Measurements from ENCODE around the gene AGPAT2. TPM values are rescaled to one million over a fixed set of nuclear protein-coding genes. Genes with fewer than 3 reads are reported as not detected.

Gene AGPAT2
- total RNA-seq, 2 donors from 2014 or later = 50.2 to 66.8 TPM

- Histone ChIP-seq H3K36me3 (no peaks in the 10 kb centered on the region), H3K9me3 (no peaks in the 10 kb centered on the region), H3K4me3 (no peak overlapping the region), H3K27ac (no peak overlapping the region), H3K4me1 (ENCODE audit: control insufficient read depth in 1 of 2, low read depth in 2 of 2) (peaks cover 15 to 22% of the 10 kb centered on the region in 2 donors), H3K27me3 (replicated peaks; ENCODE audit: insufficient read depth) (no peaks in the 10 kb centered on the region)
- DNase-seq (ENCODE audit: low spot score) = no peak
- no peak for TF ChIP-seq CTCF (IDR thresholded peaks at IDR 0.05)
- no peak for ATAC-seq (ENCODE audit: insufficient number of reproducible peaks, low FRiP score, low read depth)
These were observed 3.0 kb upstream of the AGPAT2 start for GRCh38 chr9:136690104-136690805.

- peaks cover 15 to 27% of the 10 kb centered on the region in 2 donors for H3K4me1 ChIP-seq (ENCODE audit: control insufficient read depth in 1 of 2, low read depth in 2 of 2)
- no peak overlapping the region for H3K27ac ChIP-seq
- ATAC-seq (ENCODE audit: insufficient number of reproducible peaks, low FRiP score, low read depth) (no peak), DNase-seq (ENCODE audit: low spot score) (no peak)
- no peak overlapping the region for H3K4me3 ChIP-seq
- TF ChIP-seq CTCF (IDR thresholded peaks at IDR 0.05) = no peak
- H3K27me3 ChIP-seq (replicated peaks; ENCODE audit: insufficient read depth) = no peaks in the 10 kb centered on the region
- no peaks in the 10 kb centered on the region for H3K36me3 ChIP-seq
- no peaks in the 10 kb centered on the region for H3K9me3 ChIP-seq
These were observed 1.8 kb upstream of the AGPAT2 start for GRCh38 chr9:136689108-136689460.

- H3K9me3 ChIP-seq = no peaks in the 10 kb centered on the region
- peak overlapping the region in 1 of 2 donors; percentile 80 for H3K27ac ChIP-seq
- no peaks in the 10 kb centered on the region for H3K36me3 ChIP-seq
- no peak for ATAC-seq (ENCODE audit: insufficient number of reproducible peaks, low FRiP score, low read depth)
- no peak for DNase-seq (ENCODE audit: low spot score)
- peaks cover 15 to 27% of the 10 kb centered on the region in 2 donors for H3K4me1 ChIP-seq (ENCODE audit: control insufficient read depth in 1 of 2, low read depth in 2 of 2)
- no peak for TF ChIP-seq CTCF (IDR thresholded peaks at IDR 0.05)
- no peaks in the 10 kb centered on the region for H3K27me3 ChIP-seq (replicated peaks; ENCODE audit: insufficient read depth)
- H3K4me3 ChIP-seq = no peak overlapping the region
These were observed 1.2 kb upstream of the AGPAT2 start for GRCh38 chr9:136688274-136689107.

GRCh38 chr9:136687721-136688223 is 515 bp upstream of the AGPAT2 start:
- H3K4me1 ChIP-seq (ENCODE audit: control insufficient read depth in 1 of 2, low read depth in 2 of 2) = peaks cover 15 to 27% of the 10 kb centered on the region in 2 donors
- no peak for TF ChIP-seq CTCF (IDR thresholded peaks at IDR 0.05)
- peak overlapping the region in 1 of 2 donors; percentile 80 for H3K27ac ChIP-seq
- H3K9me3 ChIP-seq = no peaks in the 10 kb centered on the region
- no peaks in the 10 kb centered on the region for H3K27me3 ChIP-seq (replicated peaks; ENCODE audit: insufficient read depth)
- H3K4me3 ChIP-seq = peak overlapping the region; percentile 84
- DNase-seq (ENCODE audit: low spot score) (no peak), ATAC-seq (ENCODE audit: insufficient number of reproducible peaks, low FRiP score, low read depth) (no peak)
- H3K36me3 ChIP-seq = no peaks in the 10 kb centered on the region

GRCh38 chr9:136686534-136686793 is 793 bp downstream of the AGPAT2 start:
- no peak for ATAC-seq (ENCODE audit: insufficient number of reproducible peaks, low FRiP score, low read depth)
- no peaks in the 10 kb centered on the region for H3K36me3 ChIP-seq
- no peaks in the 10 kb centered on the region for H3K9me3 ChIP-seq
- no peaks in the 10 kb centered on the region for H3K27me3 ChIP-seq (replicated peaks; ENCODE audit: insufficient read depth)
- no peak for DNase-seq (ENCODE audit: low spot score)
- TF ChIP-seq CTCF (IDR thresholded peaks at IDR 0.05) = no peak
- H3K4me1 ChIP-seq (ENCODE audit: control insufficient read depth in 1 of 2, low read depth in 2 of 2) = peaks cover 15 to 27% of the 10 kb centered on the region in 2 donors
- H3K27ac ChIP-seq = peak overlapping the region; percentile 38 to 80
- peak overlapping the region; percentile 84 for H3K4me3 ChIP-seq

All from thoracic aorta (tissue), 2 donors.